ENCODE measurements around the gene B4GALNT3. TPM values are rescaled to one million over a fixed set of nuclear protein-coding genes. Genes with fewer than 3 reads are reported as not detected.

The B4GALNT3 gene
- total RNA-seq, 1 experiment from 2014 or later, result 23.3 TPM

GRCh38 chr12:608921-609320, 149.2 kb downstream of the B4GALNT3 start:
- Histone ChIP-seq H4K91ac (ENCODE audit: insufficient read length, low read depth, low read length) (no peak overlapping the region), H3K9me3 (ENCODE audit: control insufficient read depth, low read depth, low read length) (no peaks in the 10 kb centered on the region), H3K79me2 (ENCODE audit: insufficient read depth, low read length) (no peaks in the 10 kb centered on the region), H3K9ac (ENCODE audit: extremely low read depth, insufficient read length, low read length) (no peak overlapping the region), H4K8ac (replicated peaks; ENCODE audit: insufficient read length, low read depth, low read length) (no peak overlapping the region), H3K14ac (ENCODE audit: insufficient read depth, low read length) (no peak overlapping the region), H3K18ac (ENCODE audit: insufficient read length, low read depth, low read length) (no peak overlapping the region), H2AK5ac (ENCODE audit: insufficient read length, low read length) (no peak overlapping the region), H3K27ac (ENCODE audit: insufficient read length, low read depth, low read length) (no peak overlapping the region), H3K56ac (ENCODE audit: insufficient read length, low read depth, low read length) (no peak overlapping the region), H4K20me1 (ENCODE audit: control insufficient read depth, insufficient read depth, insufficient read length) (no peaks in the 10 kb centered on the region), H3K4me2 (ENCODE audit: insufficient read depth, insufficient read length, low read length) (no peak overlapping the region), H3T11ph (ENCODE audit: low read length) (no peak overlapping the region), H2BK20ac (ENCODE audit: low read depth, low read length, poor library complexity, severe bottlenecking) (no peak overlapping the region), H4K5ac (ENCODE audit: insufficient read length, low read depth, low read length) (no peak overlapping the region), H3K4me1 (ENCODE audit: insufficient read depth, low read length) (no peaks in the 10 kb centered on the region), H3K4ac (ENCODE audit: low read depth, low read length) (no peak overlapping the region), H2BK12ac (ENCODE audit: insufficient read length, low read depth, low read length) (no peak overlapping the region), H3K23ac (ENCODE audit: insufficient read length, low read depth, low read length) (no peak overlapping the region), H2AFZ (ENCODE audit: low read length) (no peak overlapping the region), H3K79me1 (ENCODE audit: insufficient read depth, low read depth, low read length, poor library complexity, severe bottlenecking) (no peaks in the 10 kb centered on the region), H3K27me3 (ENCODE audit: insufficient read depth, low read length) (no peaks in the 10 kb centered on the region), H2BK5ac (ENCODE audit: insufficient read length, low read length) (no peak overlapping the region), H2BK120ac (ENCODE audit: low read depth, low read length, poor library complexity, severe bottlenecking) (no peak overlapping the region), H2BK15ac (ENCODE audit: low read depth, low read length) (no peak overlapping the region), H3K23me2 (ENCODE audit: insufficient read length, low read depth, low read length, poor library complexity, severe bottlenecking) (no peaks in the 10 kb centered on the region)
- Mint-ChIP-seq H3K27ac (no peak overlapping the region), H3K9me3 (no peaks in the 10 kb centered on the region), H3K36me3 (ENCODE audit: insufficient read depth in 1 of 3, low read depth in 3 of 3) (no peaks in the 10 kb centered on the region), H3K4me3 (no peak overlapping the region), H3K27me3 (ENCODE audit: low read depth) (peaks cover 2% of the 10 kb centered on the region; the same call in 1 of the 2 replicates), H3K4me1 (peaks cover 2 to 8% of the 10 kb centered on the region in 2 experiments; a peak in 3 of 4 replicates)
- no CpG with 5 or more reads among the region's 58 CpGs for WGBS (ENCODE audit: extremely low coverage, insufficient read length, low lambda C conversion rate)
- TF ChIP-seq CTCF (conservative IDR thresholded peaks at IDR 0.05), result no peak
- no peak for DNase-seq

Data from H9 (cell line).